A673 (cell line): ENCODE measurements around the gene HSPG2. TPM values are rescaled to one million over a fixed set of nuclear protein-coding genes. Genes with fewer than 3 reads are reported as not detected.
A peak's percentile ranks its signal among the peaks of the same experiment; 100 is the strongest.
"Not testable (repeated sequence)": the region's sequence is repeated elsewhere in the genome, so short reads cannot be mapped to it uniquely, and the experiment has no call there.

Source experiments
- BruUV-seq: library from RNA; stranded (reverse); fragments of 400-500 nt; replicated peaks from 2 replicates; lab custom pipeline; 2021; lab: Mats Ljungman, UMichigan
- CTCF ChIA-PET: fragments of 300-600 bp; sonication (Branson Sonifier 250); formaldehyde crosslinking; loops from one replicate; lab custom pipeline; 2022; ENCODE audit warnings: antibody characterized with exemption; lab: Charles Lee
- POLR2A ChIA-PET: fragments of 300-600 bp; sonication (Branson Sonifier 250); formaldehyde crosslinking; loops from one replicate; lab custom pipeline; 2022; ENCODE audit warnings: antibody characterized with exemption; ENCODE audit not compliant: low non-redundant PET; lab: Charles Lee
- DNase-seq: peaks from one replicate; pipeline ENCODE4 v3.0.0-alpha.2; 2015; ENCODE audit warnings: low spot score
- H3K27ac ChIP-seq: fragments of 200-600 bp; sonication (generic); 2 replicates; pipeline ENCODE4 v1.5.1; 2016; ENCODE audit warnings: mixed run types, low read depth, mild to moderate bottlenecking, mixed read lengths, antibody characterized with exemption, low read length; ENCODE audit not compliant: poor library complexity, severe bottlenecking
- H3K27me3 ChIP-seq: fragments of 200-600 bp; sonication (generic); replicated peaks from 2 replicates; pipeline ENCODE4 v1.6.1; 2017; ENCODE audit warnings: mixed run types, low read depth, mild to moderate bottlenecking, mixed read lengths, antibody characterized with exemption, low read length; ENCODE audit not compliant: insufficient read depth, poor library complexity
- H3K36me3 ChIP-seq: fragments of 200-600 bp; sonication (generic); 2 replicates; pipeline ENCODE4 v1.6.1; 2016; ENCODE audit warnings: mixed run types, mild to moderate bottlenecking, mixed read lengths, antibody characterized with exemption, low read length; ENCODE audit not compliant: insufficient read depth, poor library complexity, severe bottlenecking
- H3K4me1 ChIP-seq: fragments of 200-600 bp; sonication (generic); 2 replicates; pipeline ENCODE4 v1.6.1; 2017; ENCODE audit warnings: mixed run types, mild to moderate bottlenecking, mixed read lengths, antibody characterized with exemption, low read length; ENCODE audit not compliant: insufficient read depth, poor library complexity, severe bottlenecking
- H3K4me3 ChIP-seq: fragments of 200-600 bp; sonication (generic); 2 replicates; pipeline ENCODE4 v1.5.1; 2016; ENCODE audit warnings: low read depth, mixed run types, mild to moderate bottlenecking, mixed read lengths, low read length; ENCODE audit not compliant: poor library complexity, severe bottlenecking
- H3K9me3 ChIP-seq: fragments of 200-600 bp; sonication (generic); 2 replicates; pipeline ENCODE4 v1.6.1; 2016; ENCODE audit warnings: mixed run types, low read depth, mild to moderate bottlenecking, mixed read lengths, antibody characterized with exemption, low read length; ENCODE audit not compliant: poor library complexity, severe bottlenecking
- intact Hi-C: fragments of 100-400 bp; cut with micrococcal nuclease; formaldehyde crosslinking; loops from one replicate; pipeline ENCODE4 v1.10.0; 2022; ENCODE audit not compliant: unreplicated experiment
- total RNA-seq: library from RNA; stranded (reverse); gene quantifications from 2 replicates; pipeline ENCODE4 v1.2.3, GENCODE V29; 2021
- TF ChIP-seq, protein P1 (sequence below): fragments of 300-800, 200-600 bp; sonication (generic); conservative IDR thresholded peaks from 2 replicates; pipeline ENCODE4 v1.5.1; 2017; ENCODE audit warnings: low read depth, mild to moderate bottlenecking, antibody characterized with exemption, low read length, moderate library complexity, mixed read lengths

Gene HSPG2
- total RNA-seq, 1 experiment from 2014 or later = 10.4 TPM

DNA sequence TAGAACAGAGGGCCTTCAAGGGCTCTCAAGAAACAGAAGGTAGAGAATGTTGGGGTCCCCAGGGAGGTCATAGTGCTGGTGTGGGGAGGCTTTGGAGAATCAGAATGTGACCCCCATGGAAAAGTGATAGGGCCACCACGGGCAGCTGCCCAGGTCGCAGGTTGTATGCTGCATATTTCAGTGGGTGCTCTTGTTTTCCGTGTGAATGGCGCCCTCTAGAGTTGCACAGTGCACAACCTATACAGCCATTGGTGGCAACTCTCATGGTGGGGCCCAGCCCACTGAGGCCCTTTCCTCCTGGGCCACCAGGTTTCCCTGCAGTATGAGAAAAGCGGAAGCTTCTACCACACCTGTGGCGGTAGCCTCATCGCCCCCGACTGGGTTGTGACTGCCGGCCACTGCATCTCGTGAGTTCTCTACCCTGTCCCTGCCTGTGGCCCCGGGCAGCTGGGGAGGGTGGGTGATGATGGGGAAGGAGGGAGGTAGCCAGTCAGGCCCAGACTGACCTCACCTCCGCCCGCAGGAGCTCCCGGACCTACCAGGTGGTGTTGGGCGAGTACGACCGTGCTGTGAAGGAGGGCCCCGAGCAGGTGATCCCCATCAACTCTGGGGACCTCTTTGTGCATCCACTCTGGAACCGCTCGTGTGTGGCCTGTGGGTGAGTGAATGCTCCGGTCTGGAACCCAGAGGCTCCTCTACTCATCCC, 43.6 kb upstream of the HSPG2 start:
- H3K9me3 ChIP-seq, DNase-seq, POLR2A ChIA-PET, H3K4me3 ChIP-seq, BruUV-seq, H3K4me1 ChIP-seq, H3K27ac ChIP-seq, CTCF ChIA-PET, H3K27me3 ChIP-seq, H3K36me3 ChIP-seq, intact Hi-C loops: not testable (repeated sequence)
- TF ChIP-seq, protein P1, sequence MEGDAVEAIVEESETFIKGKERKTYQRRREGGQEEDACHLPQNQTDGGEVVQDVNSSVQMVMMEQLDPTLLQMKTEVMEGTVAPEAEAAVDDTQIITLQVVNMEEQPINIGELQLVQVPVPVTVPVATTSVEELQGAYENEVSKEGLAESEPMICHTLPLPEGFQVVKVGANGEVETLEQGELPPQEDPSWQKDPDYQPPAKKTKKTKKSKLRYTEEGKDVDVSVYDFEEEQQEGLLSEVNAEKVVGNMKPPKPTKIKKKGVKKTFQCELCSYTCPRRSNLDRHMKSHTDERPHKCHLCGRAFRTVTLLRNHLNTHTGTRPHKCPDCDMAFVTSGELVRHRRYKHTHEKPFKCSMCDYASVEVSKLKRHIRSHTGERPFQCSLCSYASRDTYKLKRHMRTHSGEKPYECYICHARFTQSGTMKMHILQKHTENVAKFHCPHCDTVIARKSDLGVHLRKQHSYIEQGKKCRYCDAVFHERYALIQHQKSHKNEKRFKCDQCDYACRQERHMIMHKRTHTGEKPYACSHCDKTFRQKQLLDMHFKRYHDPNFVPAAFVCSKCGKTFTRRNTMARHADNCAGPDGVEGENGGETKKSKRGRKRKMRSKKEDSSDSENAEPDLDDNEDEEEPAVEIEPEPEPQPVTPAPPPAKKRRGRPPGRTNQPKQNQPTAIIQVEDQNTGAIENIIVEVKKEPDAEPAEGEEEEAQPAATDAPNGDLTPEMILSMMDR = 0 out of 2 replicates have a peak, but pooled peaks have one; percentile 16

DNA sequence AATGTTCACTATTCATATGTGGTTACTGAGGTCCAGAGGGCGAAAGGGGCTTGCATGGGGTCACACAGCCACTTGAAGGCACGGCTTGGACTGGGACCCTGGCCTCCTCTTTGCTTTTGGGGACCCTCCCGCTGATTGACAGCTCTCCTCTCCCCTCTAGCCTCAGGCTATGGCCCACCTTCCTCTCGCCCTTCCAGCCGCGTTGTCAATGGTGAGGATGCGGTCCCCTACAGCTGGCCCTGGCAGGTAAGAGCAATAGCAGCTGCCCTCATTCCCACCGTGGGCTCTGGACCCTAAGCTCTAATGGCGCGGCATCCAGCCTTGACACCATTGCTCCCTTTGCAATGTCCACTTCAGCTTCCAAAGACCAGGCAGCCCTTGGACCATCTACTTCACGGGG, 41.1 kb upstream of the HSPG2 start:
- H3K4me3 ChIP-seq, H3K4me1 ChIP-seq, intact Hi-C loops, H3K27me3 ChIP-seq, DNase-seq, CTCF ChIA-PET, H3K9me3 ChIP-seq, H3K36me3 ChIP-seq, POLR2A ChIA-PET, H3K27ac ChIP-seq, BruUV-seq: not testable (repeated sequence)

DNA sequence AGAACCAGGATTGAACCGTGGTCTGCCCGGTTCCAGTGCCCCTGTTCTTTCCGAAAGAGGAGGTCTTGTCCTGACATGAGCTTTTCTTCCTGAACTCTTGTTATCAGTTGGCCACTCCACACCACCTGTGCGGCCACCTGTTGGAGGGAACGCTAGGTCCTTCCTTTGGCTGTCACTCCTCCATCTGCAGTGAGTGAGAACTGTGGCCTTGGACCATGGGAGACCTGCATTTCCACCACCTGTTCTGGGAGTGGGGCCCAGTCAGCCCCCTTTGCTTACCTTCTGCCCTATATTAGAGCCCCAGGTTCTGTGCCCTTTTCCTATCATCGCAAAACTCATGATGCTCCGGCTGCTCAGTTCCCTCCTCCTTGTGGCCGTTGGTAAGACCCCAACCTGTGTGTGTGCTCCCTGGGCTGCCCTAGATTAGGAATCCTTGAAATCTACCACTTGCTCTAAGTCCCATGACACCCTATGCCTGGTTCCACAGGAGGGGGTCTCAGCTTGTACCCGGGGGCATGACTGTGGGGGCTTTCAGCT, 39.7 kb upstream of the HSPG2 start, which contains the start of gene CELA3B:
Gene CELA3B, plus strand, starts transcription at position 320 of the 537 bp plus-strand sequence. Its CDS starts 18 bp downstream, at position 338.
- H3K9me3 ChIP-seq, POLR2A ChIA-PET, BruUV-seq, DNase-seq, H3K4me3 ChIP-seq, intact Hi-C loops, CTCF ChIA-PET, H3K36me3 ChIP-seq, H3K4me1 ChIP-seq, H3K27me3 ChIP-seq, H3K27ac ChIP-seq: not testable (repeated sequence)

DNA sequence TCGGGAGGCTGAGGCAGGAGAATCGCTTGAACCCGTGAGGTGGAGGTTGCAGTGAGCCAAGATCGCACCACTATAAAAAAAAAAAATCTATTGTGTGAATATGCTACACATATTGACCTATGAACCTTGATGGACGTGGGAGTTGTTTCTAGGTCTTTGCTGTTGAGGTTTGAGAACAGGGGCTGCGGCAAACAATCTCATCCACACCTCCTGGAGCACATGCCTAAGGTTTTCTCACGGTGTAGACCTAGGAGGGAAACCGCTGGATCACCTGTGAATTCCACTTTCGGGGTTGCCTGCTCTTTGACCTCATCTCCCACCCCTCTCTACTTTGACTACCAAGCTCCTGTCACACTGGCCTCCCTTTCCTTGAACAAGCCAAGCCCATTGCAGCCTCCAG, 38.2 kb upstream of the HSPG2 start:
- intact Hi-C loops, H3K27me3 ChIP-seq, H3K36me3 ChIP-seq, H3K4me3 ChIP-seq, BruUV-seq, H3K4me1 ChIP-seq, POLR2A ChIA-PET, H3K27ac ChIP-seq, H3K9me3 ChIP-seq, CTCF ChIA-PET, DNase-seq: not testable (repeated sequence)

DNA sequence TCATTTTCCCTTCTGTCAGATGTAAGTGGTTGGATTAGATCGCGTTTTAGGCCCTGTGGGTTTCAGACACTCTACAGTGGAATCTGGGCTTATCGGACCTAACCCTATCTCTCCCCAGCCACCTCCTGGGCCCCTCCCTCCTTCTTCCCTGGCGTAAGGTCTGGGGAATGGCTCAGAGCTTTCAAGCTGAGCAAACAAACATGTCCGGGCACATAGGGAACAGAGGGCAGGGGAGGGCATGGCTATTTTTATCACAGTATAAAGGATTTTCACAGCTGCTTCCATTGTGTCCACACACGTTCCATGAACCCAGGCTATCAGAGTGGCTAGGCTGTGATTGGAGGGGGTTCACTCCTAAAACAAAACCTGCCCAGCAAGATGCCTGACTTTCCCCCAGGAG, 37.6 kb upstream of the HSPG2 start:
- DNase-seq, H3K4me3 ChIP-seq, H3K4me1 ChIP-seq, H3K36me3 ChIP-seq, H3K27ac ChIP-seq, CTCF ChIA-PET, POLR2A ChIA-PET, BruUV-seq, H3K27me3 ChIP-seq, intact Hi-C loops, H3K9me3 ChIP-seq: not testable (repeated sequence)

DNA sequence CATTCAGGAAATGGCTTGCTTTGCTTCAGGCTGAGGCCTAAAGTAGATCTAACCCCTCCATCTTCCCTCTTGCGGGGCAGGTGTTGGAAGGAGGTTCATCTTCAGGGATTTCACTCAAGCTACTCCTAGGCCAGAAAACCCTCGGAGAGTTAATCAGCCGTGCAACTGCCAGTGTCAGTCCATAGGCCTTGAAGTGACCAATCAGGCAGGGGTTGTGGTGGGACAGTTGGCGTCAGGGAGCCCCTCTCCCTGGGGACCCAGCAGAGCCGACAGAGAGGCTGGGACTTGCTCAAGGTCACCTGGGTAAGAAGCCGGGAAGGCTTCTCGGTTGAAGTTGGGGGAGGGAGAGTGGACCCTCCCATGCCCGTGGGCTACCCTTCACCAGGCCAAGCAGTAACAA, 36.8 kb upstream of the HSPG2 start:
- H3K9me3 ChIP-seq, BruUV-seq, H3K4me1 ChIP-seq, H3K36me3 ChIP-seq, H3K27me3 ChIP-seq, H3K27ac ChIP-seq, DNase-seq, CTCF ChIA-PET, intact Hi-C loops, POLR2A ChIA-PET, H3K4me3 ChIP-seq: not testable (repeated sequence)

DNA sequence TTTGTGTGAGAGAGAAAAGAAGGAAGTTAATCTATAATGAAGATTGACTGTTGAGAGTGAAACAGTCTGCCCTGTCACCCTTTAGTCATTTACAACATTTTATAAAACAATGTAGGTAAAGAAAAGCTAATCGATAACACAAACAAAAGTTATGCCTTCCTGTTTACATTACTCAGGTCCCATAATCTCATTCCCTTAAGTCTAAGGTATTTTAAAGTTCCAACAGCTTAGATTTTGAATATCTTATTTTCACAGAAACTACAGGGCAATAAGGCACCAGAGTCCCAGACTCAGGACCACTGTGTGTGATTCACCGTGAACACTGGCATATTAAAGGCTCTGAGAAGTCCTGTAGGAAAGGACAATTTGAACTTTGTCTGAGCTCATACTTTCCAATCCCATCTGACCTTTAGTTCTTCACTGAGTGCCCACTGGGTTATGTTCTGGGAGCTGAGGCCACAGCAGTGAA, 35.9 kb upstream of the HSPG2 start:
- POLR2A ChIA-PET, H3K4me1 ChIP-seq, intact Hi-C loops, H3K27ac ChIP-seq, H3K27me3 ChIP-seq, DNase-seq, BruUV-seq, CTCF ChIA-PET, H3K9me3 ChIP-seq, H3K36me3 ChIP-seq, H3K4me3 ChIP-seq: not testable (repeated sequence)
